Thoracic aorta (tissue), 2 donors: ENCODE measurements around the gene L3MBTL1. TPM values are rescaled to one million over a fixed set of nuclear protein-coding genes. Genes with fewer than 3 reads are reported as not detected.

ENCODE experiments used
- ATAC-seq: fragments of 150-250 bp; one replicate; pipeline ENCODE4 v1.8.0; 2017; ENCODE audit warnings: low read depth; ENCODE audit not compliant: insufficient number of reproducible peaks, low FRiP score
- DNase-seq: peaks from one replicate; pipeline ENCODE4 v3.0.0-alpha.2; 2020; ENCODE audit warnings: low spot score
- H3K27ac ChIP-seq, 2 donors: fragments of 200-600 bp; sonication (generic); 1 replicate in 1 of 2; 2 replicates in 1 of 2; pipeline ENCODE4 v1.5.1; 2016; ENCODE audit warnings: mild to moderate bottlenecking in 2 of 2, moderate library complexity in 2 of 2
- H3K27me3 ChIP-seq: fragments of 200-600 bp; sonication (generic); replicated peaks from 2 replicates; pipeline ENCODE4 v1.6.0; 2016; ENCODE audit warnings: mild to moderate bottlenecking; ENCODE audit not compliant: insufficient read depth
- H3K36me3 ChIP-seq: fragments of 200-600 bp; sonication (generic); one replicate; pipeline ENCODE4 v1.5.1; 2016
- H3K4me1 ChIP-seq, 2 donors: fragments of 200-600 bp; sonication (generic); 1 replicate in 1 of 2; 2 replicates in 1 of 2; pipeline versions ENCODE4 v1.5.1 to v1.6.0; 2016; ENCODE audit warnings: low read depth in 2 of 2, mild to moderate bottlenecking in 1 of 2; ENCODE audit not compliant: control insufficient read depth in 1 of 2
- H3K4me3 ChIP-seq: fragments of 200-600 bp; sonication (generic); 2 replicates; pipeline ENCODE4 v1.5.1; 2016; ENCODE audit warnings: mild to moderate bottlenecking
- H3K9me3 ChIP-seq: fragments of 200-600 bp; sonication (generic); 2 replicates; pipeline ENCODE4 v1.5.1; 2016
- CTCF ChIP-seq: fragments of 200-600 bp; sonication (generic); IDR thresholded peaks from one replicate; pipeline ENCODE4 v1.5.1; 2019; ENCODE audit warnings: antibody characterized with exemption
- total RNA-seq, 2 donors: library from RNA; depleted of rRNA; stranded (reverse); fragments of >200 nt; gene quantifications; one replicate each; pipeline versions ENCODE4 v1.1.0 to v1.2.3, GENCODE V29; 2016

L3MBTL1 gene
- total RNA-seq, 2 donors from 2014 or later = 15.3 to 21.4 TPM

- H3K4me3 ChIP-seq = no peak overlapping the region
- H3K4me1 ChIP-seq = no peaks in the 10 kb centered on the region
- no peaks in the 10 kb centered on the region for H3K9me3 ChIP-seq
- peaks cover 4% of the 10 kb centered on the region for H3K36me3 ChIP-seq
- H3K27ac ChIP-seq = no peak overlapping the region
- ATAC-seq (no peak), DNase-seq (no peak)
- no peaks in the 10 kb centered on the region for H3K27me3 ChIP-seq
- no peak for TF ChIP-seq CTCF
These were observed 33.7 kb downstream of the L3MBTL1 start for GRCh38 chr20:43541214-43541613.

GRCh38 chr20:43542161-43542560 is 34.7 kb downstream of the L3MBTL1 start:
- H3K27me3 ChIP-seq = no peaks in the 10 kb centered on the region
- DNase-seq (no peak), ATAC-seq (no peak)
- H3K4me1 ChIP-seq = no peaks in the 10 kb centered on the region
- no peak for TF ChIP-seq CTCF
- H3K9me3 ChIP-seq = no peaks in the 10 kb centered on the region
- H3K36me3 ChIP-seq = peaks cover 6% of the 10 kb centered on the region
- H3K27ac ChIP-seq = no peak overlapping the region
- H3K4me3 ChIP-seq = no peak overlapping the region

GRCh38 chr20:43542674-43543073 is 35.2 kb downstream of the L3MBTL1 start:
- H3K4me1 ChIP-seq = no peaks in the 10 kb centered on the region

GRCh38 chr20:43543138-43543537 is 35.6 kb downstream of the L3MBTL1 start:
- Histone ChIP-seq H3K4me3 (no peak overlapping the region), H3K27me3 (no peaks in the 10 kb centered on the region), H3K9me3 (no peaks in the 10 kb centered on the region), H3K27ac (no peak overlapping the region), H3K36me3 (peaks cover 6% of the 10 kb centered on the region), H3K4me1 (no peaks in the 10 kb centered on the region)
- no peak for TF ChIP-seq CTCF
- DNase-seq (no peak), ATAC-seq (no peak)

More at GRCh38 chr20:43542674-43543073, 35.2 kb downstream of the L3MBTL1 start:
- Histone ChIP-seq H3K27ac (no peak overlapping the region), H3K4me3 (no peak overlapping the region), H3K36me3 (peaks cover 6% of the 10 kb centered on the region), H3K27me3 (no peaks in the 10 kb centered on the region), H3K9me3 (no peaks in the 10 kb centered on the region)
- DNase-seq = no peak
- no peak for ATAC-seq
- no peak for TF ChIP-seq CTCF

GRCh38 chr20:43544501-43544900 is 37.0 kb downstream of the L3MBTL1 start:
- ATAC-seq (no peak), DNase-seq (no peak)
- TF ChIP-seq CTCF = no peak
- Histone ChIP-seq H3K27me3 (no peaks in the 10 kb centered on the region), H3K36me3 (peaks cover 6% of the 10 kb centered on the region), H3K4me1 (no peaks in the 10 kb centered on the region), H3K27ac (no peak overlapping the region), H3K4me3 (no peak overlapping the region), H3K9me3 (no peaks in the 10 kb centered on the region)
